ENCODE results near the gene MAZ.

DNA sequence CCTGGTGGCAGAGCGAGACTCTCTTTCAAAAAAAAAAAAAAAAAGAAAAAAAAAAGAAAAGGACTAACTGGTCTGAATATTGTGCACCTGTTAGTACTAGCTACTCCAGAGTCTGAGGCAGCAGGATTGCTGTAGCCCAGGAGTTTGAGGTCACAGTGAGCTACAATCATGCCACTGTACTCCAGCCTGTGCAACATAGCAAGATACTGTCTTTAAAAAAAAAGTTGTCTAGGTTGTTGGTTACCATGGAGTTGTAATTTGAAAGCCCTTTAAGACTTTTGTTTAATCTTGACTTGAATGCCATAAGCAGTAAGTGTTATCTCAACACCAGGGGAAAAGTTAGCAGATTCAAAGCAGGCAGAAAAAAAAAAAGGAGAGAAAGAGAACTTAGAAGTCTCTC lies 49.7 kb upstream of the MAZ start:
- TF ChIP-seq POLR2A (IDR thresholded peaks at IDR 0.05), result no peak
- TF ChIP-seq, protein P1, sequence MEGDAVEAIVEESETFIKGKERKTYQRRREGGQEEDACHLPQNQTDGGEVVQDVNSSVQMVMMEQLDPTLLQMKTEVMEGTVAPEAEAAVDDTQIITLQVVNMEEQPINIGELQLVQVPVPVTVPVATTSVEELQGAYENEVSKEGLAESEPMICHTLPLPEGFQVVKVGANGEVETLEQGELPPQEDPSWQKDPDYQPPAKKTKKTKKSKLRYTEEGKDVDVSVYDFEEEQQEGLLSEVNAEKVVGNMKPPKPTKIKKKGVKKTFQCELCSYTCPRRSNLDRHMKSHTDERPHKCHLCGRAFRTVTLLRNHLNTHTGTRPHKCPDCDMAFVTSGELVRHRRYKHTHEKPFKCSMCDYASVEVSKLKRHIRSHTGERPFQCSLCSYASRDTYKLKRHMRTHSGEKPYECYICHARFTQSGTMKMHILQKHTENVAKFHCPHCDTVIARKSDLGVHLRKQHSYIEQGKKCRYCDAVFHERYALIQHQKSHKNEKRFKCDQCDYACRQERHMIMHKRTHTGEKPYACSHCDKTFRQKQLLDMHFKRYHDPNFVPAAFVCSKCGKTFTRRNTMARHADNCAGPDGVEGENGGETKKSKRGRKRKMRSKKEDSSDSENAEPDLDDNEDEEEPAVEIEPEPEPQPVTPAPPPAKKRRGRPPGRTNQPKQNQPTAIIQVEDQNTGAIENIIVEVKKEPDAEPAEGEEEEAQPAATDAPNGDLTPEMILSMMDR (IDR thresholded peaks at IDR 0.05), result no peak
